H1 (cell line): ENCODE results near the gene GPBP1. TPM values are rescaled to one million over a fixed set of nuclear protein-coding genes. Genes with fewer than 3 reads are reported as not detected.
"Not testable (repeated sequence)": the region's sequence is repeated elsewhere in the genome, so short reads cannot be mapped to it uniquely, and the experiment has no call there.

Experiments used
- CTCF ChIA-PET: fragments of 300-600 bp; sonication (Branson Sonifier 250); formaldehyde crosslinking; loops from one replicate; lab custom pipeline; 2021; ENCODE audit not compliant: partially characterized antibody; lab: Charles Lee
- POLR2A ChIA-PET: fragments of 300-600 bp; sonication (Branson Sonifier 250); formaldehyde crosslinking; loops from one replicate; lab custom pipeline; 2021; ENCODE audit warnings: inconsistent platforms; ENCODE audit not compliant: partially characterized antibody; lab: Charles Lee
- DNase-seq, 2 experiments: peaks; one replicate each; pipeline versions ENCODE4 v3.0.0 to v3.0.0-alpha.2; 2010 to 2022; ENCODE audit warnings: low spot score in 2 of 2, low read depth in 1 of 2, mixed read lengths in 1 of 2
- FAIRE-seq: peaks from 2 replicates; lab custom pipeline; 2011; peaks lifted over from hg19 to GRCh38; lab: Jason Lieb, UNC
- H2AFZ ChIP-seq: 2 replicates; pipeline ENCODE4 v1.8.1; 2012; ENCODE audit warnings: low read length, inconsistent platforms
- H2AK5ac ChIP-seq: 2 replicates; pipeline ENCODE4 v1.6.1; 2013; ENCODE audit warnings: low read depth, low read length
- H2BK120ac ChIP-seq: replicated peaks from 2 replicates; pipeline ENCODE3; 2013; ENCODE audit warnings: low read depth, low read length, inconsistent platforms
- H2BK12ac ChIP-seq: 2 replicates; pipeline ENCODE4 v1.6.1; 2013; ENCODE audit warnings: low read depth, low read length
- H2BK15ac ChIP-seq: 2 replicates; pipeline ENCODE4 v1.6.1; 2013; ENCODE audit warnings: low read length
- H2BK20ac ChIP-seq: 2 replicates; pipeline ENCODE4 v1.6.1; 2013; ENCODE audit warnings: low read length
- H2BK5ac ChIP-seq: 2 replicates; pipeline ENCODE4 v1.6.1; 2013; ENCODE audit warnings: low read depth, low read length
- H3K14ac ChIP-seq: 2 replicates; pipeline ENCODE4 v1.6.1; 2013; ENCODE audit warnings: inconsistent platforms; ENCODE audit not compliant: insufficient read length
- H3K18ac ChIP-seq: 2 replicates; pipeline ENCODE4 v1.6.1; 2013; ENCODE audit warnings: low read length; ENCODE audit errors: extremely low read depth
- H3K23ac ChIP-seq: 2 replicates; pipeline ENCODE4 v1.6.1; 2013; ENCODE audit warnings: inconsistent platforms; ENCODE audit not compliant: insufficient read length
- H3K23me2 ChIP-seq: 2 replicates; pipeline ENCODE4 v1.6.1; 2013; ENCODE audit warnings: low read depth, low read length
- H3K27ac ChIP-seq: 2 replicates; pipeline ENCODE4 v1.6.1; 2011; ENCODE audit warnings: low read depth, low read length, inconsistent platforms
- H3K27me3 ChIP-seq, 4 experiments: replicated peaks in 1 of 4; 1 replicate in 1 of 4; 2 replicates in 3 of 4; pipeline versions ENCODE4 v1.6.1 to v1.8.1; 2011 to 2013; ENCODE audit warnings: low read length in 3 of 4, mild to moderate bottlenecking in 3 of 4, inconsistent platforms in 2 of 4, mixed read lengths in 2 of 4, moderate library complexity in 1 of 4; ENCODE audit not compliant: control insufficient read depth in 3 of 4, insufficient read depth in 3 of 4; ENCODE audit errors: extremely low read depth in 1 of 4
- H3K36me3 ChIP-seq, 4 experiments: 2 replicates each; pipeline versions ENCODE4 v1.6.1 to v1.8.1; 2011 to 2013; ENCODE audit warnings: mild to moderate bottlenecking in 4 of 4, low read length in 3 of 4, moderate library complexity in 2 of 4, control low read depth in 1 of 4, inconsistent platforms in 1 of 4; ENCODE audit not compliant: insufficient read depth in 4 of 4, control insufficient read depth in 2 of 4
- H3K4ac ChIP-seq: replicated peaks from 2 replicates; pipeline ENCODE3; 2013; ENCODE audit warnings: low read length, low read depth, mixed read lengths, inconsistent platforms; ENCODE audit not compliant: insufficient read length
- H3K4me1 ChIP-seq, 4 experiments: replicated peaks in 1 of 4; 1 replicate in 1 of 4; 2 replicates in 3 of 4; pipeline versions ENCODE4 v1.6.1 to v1.8.1; 2011 to 2013; ENCODE audit warnings: low read length in 3 of 4, inconsistent platforms in 2 of 4, mixed read lengths in 1 of 4; ENCODE audit not compliant: insufficient read depth in 4 of 4, control insufficient read depth in 3 of 4
- H3K4me2 ChIP-seq, 2 experiments: 2 replicates each; pipeline versions ENCODE4 v1.6.1 to v1.8.1; 2011 to 2013; ENCODE audit warnings: low read depth in 2 of 2, low read length in 2 of 2, control low read depth in 1 of 2, inconsistent platforms in 1 of 2, mild to moderate bottlenecking in 1 of 2; ENCODE audit not compliant: insufficient read depth in 1 of 2
- H3K4me3 ChIP-seq, 4 experiments: fragments of 200-600, 300-600 bp in 1 of 4; sonication (generic), shearing (Covaris generic), sonication (Bioruptor Twin) in 1 of 4; 2 replicates each; pipeline versions ENCODE4 v1.5.1 to v1.8.1; 2011 to 2016; ENCODE audit warnings: low read length in 4 of 4, low read depth in 3 of 4, control low read depth in 2 of 4, inconsistent platforms in 2 of 4, mild to moderate bottlenecking in 2 of 4, mixed read lengths in 1 of 4, moderate library complexity in 1 of 4; ENCODE audit not compliant: insufficient read depth in 2 of 4; ENCODE audit errors: extremely low read depth in 1 of 4
- H3K56ac ChIP-seq: replicated peaks from 2 replicates; pipeline ENCODE3; 2013; ENCODE audit warnings: low read depth, mild to moderate bottlenecking, mixed read lengths, low read length, inconsistent platforms; ENCODE audit not compliant: insufficient read length
- H3K79me1 ChIP-seq: 2 replicates; pipeline ENCODE4 v1.6.1; 2013; ENCODE audit warnings: low read depth, low read length, control low read depth
- H3K79me2 ChIP-seq, 2 experiments: 2 replicates each; pipeline versions ENCODE4 v1.6.1 to v1.8.1; 2012 to 2013; ENCODE audit warnings: low read length in 2 of 2, mild to moderate bottlenecking in 2 of 2, inconsistent platforms in 1 of 2; ENCODE audit not compliant: insufficient read depth in 2 of 2, control insufficient read depth in 1 of 2
- H3K9ac ChIP-seq, 4 experiments: replicated peaks in 1 of 4; 1 replicate in 1 of 4; 2 replicates in 3 of 4; pipeline versions ENCODE4 v1.6.1 to v1.8.1; 2011 to 2013; ENCODE audit warnings: low read depth in 3 of 4, low read length in 3 of 4, control low read depth in 2 of 4, mild to moderate bottlenecking in 2 of 4, moderate library complexity in 2 of 4, inconsistent platforms in 1 of 4; ENCODE audit errors: extremely low read depth in 1 of 4
- H3K9me3 ChIP-seq, 2 experiments: 2 replicates each; pipeline versions ENCODE4 v1.6.1 to v1.8.1; 2012 to 2013; ENCODE audit warnings: mild to moderate bottlenecking in 2 of 2, moderate library complexity in 2 of 2, control low read depth in 1 of 2, inconsistent platforms in 1 of 2, low read depth in 1 of 2, low read length in 1 of 2, mixed read lengths in 1 of 2; ENCODE audit not compliant: insufficient read depth in 2 of 2
- H4K20me1 ChIP-seq, 2 experiments: replicated peaks in 1 of 2; 2 replicates each; pipeline versions ENCODE3 to v1.8.1; 2011 to 2013; ENCODE audit warnings: inconsistent platforms in 2 of 2, low read length in 2 of 2, mild to moderate bottlenecking in 1 of 2; ENCODE audit not compliant: insufficient read depth in 2 of 2, control insufficient read depth in 1 of 2
- H4K5ac ChIP-seq: 2 replicates; pipeline ENCODE4 v1.6.1; 2013; ENCODE audit warnings: low read length, low read depth, mixed read lengths, inconsistent platforms; ENCODE audit not compliant: insufficient read length
- H4K8ac ChIP-seq: 2 replicates; pipeline ENCODE4 v1.8.0; 2013; ENCODE audit warnings: mild to moderate bottlenecking, moderate library complexity, low read length, inconsistent platforms; ENCODE audit not compliant: insufficient read depth; ENCODE audit errors: extremely low read depth
- H4K91ac ChIP-seq: replicated peaks from 2 replicates; pipeline ENCODE3; 2013; ENCODE audit warnings: low read length, mixed read lengths, inconsistent platforms; ENCODE audit not compliant: insufficient read length
- WGBS, 2 experiments: shearing (Covaris generic) in 1 of 2; methylation state at CpG; one replicate each; pipeline versions ENCODE4 v1.1.6 to v1.1.7; 2013 to 2015; ENCODE audit warnings: low lambda C conversion rate in 2 of 2, mixed read lengths in 2 of 2, inconsistent platforms in 1 of 2, low coverage in 1 of 2, missing lambda C conversion rate in 1 of 2; ENCODE audit not compliant: insufficient replicate concordance in 2 of 2, insufficient coverage in 1 of 2, insufficient read length in 1 of 2; ENCODE audit errors: extremely low coverage in 1 of 2, missing lambda C conversion rate in 1 of 2; 5-methylcytosine and 5-hydroxymethylcytosine counted together
- polyA plus RNA-seq, 7 experiments: library from polyadenylated mRNA; depleted of rRNA in 3 of 7; stranded (reverse) in 5 of 7; unstranded in 2 of 7; fragments of >200 nt in 5 of 7; fragments of 200-250 nt in 2 of 7; gene quantifications; 1 replicate in 5 of 7; 2 replicates in 1 of 7; 4 replicates in 1 of 7; pipeline versions ENCODE4 v1.2.1 to v1.2.3, GENCODE V29; 2011 to 2013; ENCODE audit warnings: missing spikeins in 2 of 7, mixed read lengths in 2 of 7
- total RNA-seq: library from RNA; stranded (reverse); fragmentation: NEBNext Ultra II Directional; extraction: Animal tissue kit (Norgen Biotek cat#: 25700); gene quantifications from 2 replicates; pipeline ENCODE4 v1.2.1, GENCODE V29; 2021

The GPBP1 gene
- total and polyA plus RNA-seq, 2 of the 8 experiments (the other 6 are each of a cell fraction or from before 2014, with no cell fraction given), result 29.2 to 108 TPM

DNA sequence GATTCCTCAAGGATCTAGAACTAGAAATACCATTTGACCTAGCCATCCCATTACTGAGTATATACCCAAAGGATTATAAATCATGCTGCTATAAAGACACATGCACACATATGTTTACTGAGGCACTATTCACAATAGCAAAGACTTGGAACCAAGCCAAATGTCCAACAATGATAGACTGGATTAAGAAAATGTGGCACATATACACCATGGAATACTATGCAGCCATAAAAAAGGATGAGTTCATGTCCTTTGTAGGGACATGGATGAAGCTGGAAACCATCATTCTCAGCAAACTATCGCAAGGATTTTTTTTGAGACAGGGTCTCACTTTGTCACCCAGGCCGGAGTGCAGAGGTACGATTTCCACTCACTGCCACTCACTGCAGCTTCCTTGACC lies 8.7 kb upstream of the GPBP1 start:
- H3K23ac ChIP-seq, H3K79me2 ChIP-seq, H3K9me3 ChIP-seq, H3K27ac ChIP-seq, H2AK5ac ChIP-seq, H4K8ac ChIP-seq, H3K4me2 ChIP-seq, FAIRE-seq, H2BK15ac ChIP-seq, H3K9ac ChIP-seq, H3K18ac ChIP-seq, H3K14ac ChIP-seq, H3K27me3 ChIP-seq, DNase-seq, H2AFZ ChIP-seq, H2BK5ac ChIP-seq, H3K79me1 ChIP-seq, H3K23me2 ChIP-seq, H4K20me1 ChIP-seq, H2BK12ac ChIP-seq, H3K4me3 ChIP-seq, H3K36me3 ChIP-seq, H4K91ac ChIP-seq, POLR2A ChIA-PET, H4K5ac ChIP-seq, H2BK20ac ChIP-seq, H3K4me1 ChIP-seq, H3K56ac ChIP-seq, H2BK120ac ChIP-seq, H3K4ac ChIP-seq: not testable (repeated sequence)
- CTCF ChIA-PET, result interaction anchor here (1.1 to 1.3 kb wide), 2 partner anchors 10 to 27 kb away, joined by 3 to 4 read pairs; no protein-coding TSS in a partner anchor
- 98% methylated on average over 3 of the region's 3 CpGs; no CpG with 5 or more reads in 1 of the 2 experiments for WGBS, 2 experiments
